Pulmonary artery endothelial cell (primary cell): ENCODE results near the gene CCDC33. TPM values are rescaled to one million over a fixed set of nuclear protein-coding genes. Genes with fewer than 3 reads are reported as not detected.
"Not testable (repeated sequence)": the region's sequence is repeated elsewhere in the genome, so short reads cannot be mapped to it uniquely, and the experiment has no call there.

ENCODE experiments used
- DNase-seq: peaks from one replicate; pipeline ENCODE4 v3.0.0-alpha.2; 2011; ENCODE audit warnings: low read depth, low spot score
- total RNA-seq: library from RNA; depleted of rRNA; stranded (reverse); fragments of >200 nt; gene quantifications from 2 replicates; pipeline ENCODE4 v1.2.3, GENCODE V29; 2014

The CCDC33 gene
- total RNA-seq, 1 donor from 2014 or later, result not detected

DNA sequence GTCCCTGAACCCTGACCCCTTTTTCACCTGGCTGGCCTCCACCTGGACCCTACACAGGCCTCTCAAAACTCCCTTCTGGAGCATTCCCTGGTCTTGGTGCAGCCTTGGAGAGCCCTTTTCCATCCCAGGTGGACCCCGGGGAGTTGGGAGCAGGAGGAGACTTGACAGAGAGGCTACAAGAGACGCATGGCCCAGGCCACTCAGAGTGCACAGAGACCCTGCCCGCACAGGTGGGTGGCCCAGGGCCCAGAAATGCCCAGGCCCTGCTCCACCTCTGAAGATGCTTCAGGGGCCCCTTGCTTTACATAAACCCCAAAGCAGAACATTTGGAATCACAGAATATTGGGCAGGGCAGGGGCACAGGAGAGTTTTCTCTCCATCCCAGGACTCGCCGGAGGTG, 97.0 kb downstream of the CCDC33 start:
- no peak for DNase-seq

DNA sequence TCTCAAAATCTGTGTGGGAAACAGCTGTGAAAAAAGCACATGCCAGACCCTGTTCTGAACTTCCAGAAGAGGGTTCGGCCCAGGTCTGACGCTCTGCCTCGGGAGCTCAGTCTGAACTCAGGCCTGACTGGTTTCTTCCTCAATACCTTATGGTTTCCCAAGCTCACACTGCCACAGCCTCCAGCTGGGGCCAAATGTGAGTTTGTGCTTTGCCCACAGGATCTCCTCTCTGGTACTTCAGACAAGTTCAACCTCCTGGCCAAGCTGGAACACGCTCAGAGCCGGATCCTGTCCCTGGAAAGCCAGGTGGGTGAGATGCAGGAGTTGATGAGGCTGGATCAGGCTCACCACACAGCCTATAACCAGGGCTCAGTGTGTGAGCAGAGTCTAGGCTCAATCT, 97.5 kb downstream of the CCDC33 start:
- no peak for DNase-seq

DNA sequence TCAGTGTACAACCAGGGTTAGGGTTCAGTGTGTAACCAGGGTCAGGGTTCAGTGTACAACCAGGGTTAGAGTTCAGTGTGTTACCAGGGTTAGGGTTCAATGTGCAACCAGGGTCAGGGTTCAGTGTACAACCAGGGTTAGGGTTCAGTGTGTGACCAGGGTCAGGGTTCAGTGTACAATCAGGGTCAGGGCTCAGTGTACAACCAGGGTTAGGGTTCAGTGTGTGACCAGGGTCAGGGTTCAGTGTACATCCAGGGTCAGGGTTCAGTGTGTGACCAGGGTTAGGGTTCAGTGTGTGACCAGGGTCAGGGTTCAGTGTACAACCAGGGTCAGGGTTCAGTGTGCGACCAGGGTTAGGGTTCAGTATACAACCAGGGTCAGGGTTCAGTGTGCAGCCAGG, 98.0 kb downstream of the CCDC33 start:
- DNase-seq, result no peak

DNA sequence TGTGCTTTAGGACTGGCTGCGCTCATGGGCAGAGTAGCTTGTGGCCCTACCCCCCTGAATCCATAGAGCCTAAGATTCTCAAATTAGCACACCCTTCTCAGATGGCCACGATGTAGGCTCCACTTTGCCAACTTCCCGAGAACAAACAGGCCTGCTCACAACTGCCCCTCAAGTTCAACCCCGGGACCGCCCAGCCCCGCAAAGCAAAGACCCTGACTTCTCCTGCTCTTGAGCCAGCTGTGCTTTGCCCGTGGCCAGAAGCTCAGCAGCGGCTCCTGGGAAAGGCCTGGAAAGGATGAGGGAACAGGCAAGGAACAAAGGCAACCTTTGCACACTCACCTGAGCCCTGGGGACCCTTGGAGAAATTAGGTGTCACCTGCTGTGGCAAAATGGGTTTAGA, 99.3 kb downstream of the CCDC33 start:
- no peak for DNase-seq

DNA sequence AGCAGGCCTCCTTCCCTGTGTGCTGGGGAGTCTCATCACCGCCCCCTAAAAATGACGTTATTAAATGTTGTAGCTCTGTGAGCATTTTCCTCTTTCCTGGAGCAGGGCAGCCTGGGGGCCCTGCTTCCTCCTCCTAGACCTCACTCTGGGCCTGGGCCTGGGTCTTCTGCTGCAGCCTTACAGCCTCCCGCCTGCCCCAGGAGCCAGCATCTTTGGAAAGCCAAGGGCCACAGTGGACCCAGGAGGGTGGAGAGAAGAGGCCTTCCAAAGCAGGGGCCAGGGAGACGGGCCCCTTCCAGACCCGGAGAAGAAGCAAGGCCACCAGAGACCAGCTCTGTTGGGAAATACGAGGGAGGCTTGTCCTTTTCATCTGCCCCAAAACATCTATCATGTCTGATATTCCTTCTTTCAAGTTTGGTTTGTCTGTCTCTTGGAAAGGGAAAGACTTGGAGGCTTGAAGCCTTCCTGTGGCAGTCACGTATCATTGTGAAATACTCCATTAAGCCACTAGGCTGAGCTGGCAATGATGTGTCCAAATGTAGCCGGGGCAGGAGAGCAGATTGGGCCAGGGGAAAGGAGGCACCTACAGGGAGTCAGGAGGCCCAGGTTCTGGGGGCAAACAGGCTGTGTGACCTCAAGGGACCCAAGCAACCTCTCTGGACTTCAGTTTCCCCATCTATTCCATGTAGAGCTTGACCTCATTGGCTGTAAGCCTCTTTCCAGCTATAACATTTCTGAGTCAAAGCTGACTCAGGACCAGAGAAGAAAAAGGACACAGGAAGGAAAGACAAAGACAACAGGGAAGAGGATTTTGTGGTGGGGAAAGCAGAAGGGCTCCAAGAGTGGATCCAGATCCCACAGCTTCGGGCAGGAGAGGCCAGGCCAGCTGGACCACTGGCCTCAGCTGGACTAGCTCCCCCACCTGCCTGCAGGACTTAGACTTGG, 100.2 kb downstream of the CCDC33 start:
- DNase-seq, result no peak

DNA sequence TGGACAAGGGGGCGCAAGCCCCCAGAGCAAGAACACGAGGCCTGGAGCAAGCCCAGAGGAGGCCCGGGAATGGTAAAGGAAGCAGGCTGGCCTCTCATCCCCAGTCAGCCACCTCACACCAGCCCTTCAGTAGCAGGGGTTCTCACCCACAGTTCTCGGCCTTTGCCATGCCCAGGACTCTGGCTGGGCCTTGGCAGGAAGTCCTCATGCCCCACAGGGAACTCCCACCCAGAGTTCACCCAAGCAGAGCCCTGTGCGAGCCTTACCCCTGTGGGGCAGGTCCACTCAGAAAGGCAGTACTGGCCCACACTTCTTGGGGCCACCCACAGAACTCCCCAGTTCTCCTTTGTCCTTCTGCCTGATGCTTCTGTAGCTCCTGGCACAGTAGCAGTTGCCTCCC, 101.0 kb downstream of the CCDC33 start:
- no peak for DNase-seq

DNA sequence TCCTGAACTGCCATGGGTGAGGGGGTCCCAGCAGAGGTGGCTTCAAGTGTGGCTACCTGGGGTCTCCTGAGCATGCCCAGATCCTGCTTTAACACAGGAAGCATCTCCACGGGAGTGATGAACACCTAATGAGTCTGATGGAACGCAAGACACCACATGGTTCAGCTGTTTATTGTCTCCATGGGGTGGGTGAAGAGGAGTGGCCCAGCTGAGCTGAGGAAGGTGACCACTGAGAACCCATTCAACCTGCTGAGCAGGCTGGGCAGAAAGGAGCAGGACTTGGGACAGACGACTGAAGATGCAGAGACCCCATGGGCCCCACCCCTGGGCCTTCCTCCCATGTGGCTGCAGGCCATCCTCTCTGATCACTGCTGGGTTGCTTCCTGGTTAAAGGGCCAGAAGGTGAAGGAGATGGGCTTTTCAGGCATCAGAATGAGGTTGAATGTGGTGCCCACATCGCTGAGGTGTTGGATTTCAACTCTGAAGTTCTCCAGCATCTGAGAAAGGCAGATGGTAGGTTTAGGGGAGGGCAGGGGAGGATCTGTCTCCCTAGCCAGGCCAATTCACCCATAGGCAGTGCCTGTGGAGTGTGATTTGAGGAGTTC, 101.6 kb downstream of the CCDC33 start:
- DNase-seq, result no peak

DNA sequence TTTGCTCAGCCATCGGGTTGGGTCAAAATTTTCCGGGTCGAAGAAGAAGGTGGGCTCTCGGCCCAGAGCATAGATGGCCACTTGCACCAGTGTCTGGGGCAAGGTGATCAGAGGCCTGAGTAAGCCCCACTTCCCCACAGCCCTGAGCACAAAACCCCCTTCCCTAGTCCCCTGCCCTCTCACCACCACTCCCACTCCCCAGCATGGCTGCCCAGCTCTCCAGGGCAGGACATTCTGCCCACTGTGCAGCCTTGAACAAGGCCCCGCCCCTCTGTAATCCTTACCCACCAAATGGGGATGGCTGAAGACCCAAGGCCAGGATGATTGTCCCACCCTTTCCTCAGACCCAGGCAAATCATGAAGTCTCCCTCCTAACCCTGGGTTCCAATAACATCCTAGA, 102.5 kb downstream of the CCDC33 start:
- DNase-seq, result no peak

DNA sequence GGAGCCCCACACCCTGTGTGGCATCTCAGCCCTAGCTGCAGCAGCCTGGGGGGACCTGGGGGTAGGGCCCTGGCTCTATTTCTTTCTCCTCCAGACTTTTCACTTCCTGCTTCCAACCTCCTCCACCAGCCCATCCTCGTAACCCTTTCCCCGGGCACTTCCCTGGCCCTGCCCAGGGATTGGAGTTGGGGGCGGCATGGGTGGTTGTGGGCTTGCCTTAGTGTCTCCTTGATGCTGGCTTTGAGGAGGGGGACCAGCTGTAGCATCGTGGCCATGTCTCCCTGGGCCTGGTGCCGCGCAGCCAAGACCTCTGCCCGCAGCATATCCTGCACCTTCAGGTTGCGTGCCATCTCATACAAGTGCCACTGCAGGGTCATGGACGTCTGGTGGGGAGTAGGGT, 103.2 kb downstream of the CCDC33 start:
- no peak for DNase-seq

DNA sequence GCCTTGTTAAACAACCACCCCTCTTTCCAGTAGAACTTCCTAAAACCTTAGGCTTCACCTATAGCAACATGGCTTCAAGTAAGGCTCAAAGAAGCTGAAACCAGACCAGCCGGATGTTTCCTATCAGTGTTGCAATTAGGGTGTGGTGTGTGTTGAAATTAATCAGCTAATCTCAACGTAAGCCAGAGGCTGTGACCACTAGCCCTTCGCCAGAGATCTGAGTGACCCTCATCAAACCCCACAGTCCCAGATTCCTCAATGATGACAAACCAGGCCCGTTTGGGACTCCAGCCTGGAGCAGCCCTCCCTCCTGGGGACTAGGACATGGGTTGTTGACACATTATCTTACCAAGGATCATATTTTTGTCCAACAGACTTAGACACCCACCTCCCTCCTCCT, 104.0 kb downstream of the CCDC33 start:
- no peak for DNase-seq

DNA sequence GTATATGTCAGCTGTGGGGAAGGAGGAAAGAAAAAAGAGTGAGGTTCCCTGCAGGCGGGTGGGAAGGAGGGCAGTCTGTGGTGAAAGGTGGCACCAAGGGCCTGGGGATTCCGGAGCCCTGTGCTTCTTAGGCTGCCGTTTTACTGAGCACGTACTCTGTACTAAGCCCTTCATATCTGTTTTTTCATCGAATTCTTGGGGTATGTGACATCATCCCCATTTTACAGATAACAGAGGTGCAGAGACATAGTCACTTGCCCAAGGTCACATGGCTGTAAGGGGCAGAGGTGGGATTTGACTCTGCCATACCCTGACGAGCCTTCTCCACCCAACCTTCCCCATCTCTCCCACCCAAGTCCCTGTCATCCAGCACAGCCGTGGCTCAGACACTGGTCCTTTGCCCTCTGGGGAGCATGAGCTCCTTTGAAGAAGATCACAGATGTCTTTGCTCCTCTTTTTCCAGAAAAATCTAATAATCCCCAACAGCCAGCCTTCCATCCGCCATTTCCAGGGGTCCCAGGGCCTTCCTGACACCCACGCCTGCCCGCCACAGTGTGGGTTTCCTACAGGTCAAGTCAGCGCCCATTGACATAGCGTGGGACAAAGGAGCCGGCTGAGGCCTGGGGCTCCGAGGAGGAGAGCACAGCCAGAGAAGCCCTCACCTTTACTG, 107.1 kb downstream of the CCDC33 start:
- no peak for DNase-seq

DNA sequence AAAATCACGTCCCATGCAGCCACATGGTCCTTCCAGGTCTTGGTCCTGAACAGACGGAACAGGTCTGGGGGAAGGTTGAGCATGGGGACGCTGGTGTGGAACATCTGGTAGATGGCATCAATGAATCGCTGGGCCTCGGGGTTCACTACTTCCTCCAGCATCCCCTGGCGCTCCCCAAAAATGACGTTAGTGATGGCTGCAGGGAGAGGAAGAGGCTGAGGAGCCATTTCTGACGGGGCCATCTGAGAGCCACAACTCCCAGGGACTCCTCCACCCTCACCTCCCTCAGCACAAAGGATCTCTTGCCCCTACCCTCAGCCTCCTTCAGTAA, 107.6 kb downstream of the CCDC33 start:
- no peak for DNase-seq

DNA sequence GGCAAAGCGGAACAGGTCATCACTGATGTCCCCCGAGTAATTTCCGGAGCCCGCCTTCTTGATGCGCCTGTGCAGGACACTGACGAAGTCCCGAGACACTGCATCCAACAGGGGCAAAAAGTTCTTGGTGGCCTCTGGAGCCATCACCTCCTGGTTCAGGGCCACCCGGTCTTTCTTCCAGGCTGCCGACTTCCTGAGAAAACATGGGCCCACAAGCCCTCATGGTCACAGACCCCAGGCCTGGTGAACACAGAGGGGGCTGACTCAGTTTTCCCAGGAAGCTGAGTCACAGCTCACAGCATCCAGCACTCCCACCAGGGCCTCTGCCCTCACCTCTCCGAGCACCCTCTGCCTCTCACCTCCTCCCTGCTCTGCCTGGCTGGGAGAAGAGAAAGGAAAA, 108.9 kb downstream of the CCDC33 start:
- no peak for DNase-seq

DNA sequence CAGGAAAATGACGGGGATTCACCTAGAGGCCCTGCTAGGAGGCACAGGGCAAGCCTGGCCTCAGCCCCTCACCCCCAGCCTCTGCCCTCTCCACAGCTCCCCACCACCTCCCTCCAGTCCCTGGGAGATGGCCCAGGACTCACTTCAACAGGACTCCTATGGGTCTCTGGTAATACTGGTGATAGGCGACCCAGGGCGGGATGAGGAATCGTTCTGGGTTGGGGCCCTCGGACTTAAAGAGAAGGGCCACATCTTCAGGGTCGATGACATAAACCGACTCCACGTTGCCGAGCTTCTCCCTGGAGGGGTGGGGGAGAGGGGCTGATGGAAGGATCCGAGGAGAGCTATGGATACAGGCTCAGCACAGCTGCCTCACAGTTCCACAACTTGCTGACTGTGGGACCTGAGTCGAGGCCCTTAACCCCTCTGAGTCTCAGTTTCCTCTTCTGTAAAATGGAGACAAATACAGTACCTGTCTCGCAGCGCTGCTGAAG, 111.7 kb downstream of the CCDC33 start:
- no peak for DNase-seq

DNA sequence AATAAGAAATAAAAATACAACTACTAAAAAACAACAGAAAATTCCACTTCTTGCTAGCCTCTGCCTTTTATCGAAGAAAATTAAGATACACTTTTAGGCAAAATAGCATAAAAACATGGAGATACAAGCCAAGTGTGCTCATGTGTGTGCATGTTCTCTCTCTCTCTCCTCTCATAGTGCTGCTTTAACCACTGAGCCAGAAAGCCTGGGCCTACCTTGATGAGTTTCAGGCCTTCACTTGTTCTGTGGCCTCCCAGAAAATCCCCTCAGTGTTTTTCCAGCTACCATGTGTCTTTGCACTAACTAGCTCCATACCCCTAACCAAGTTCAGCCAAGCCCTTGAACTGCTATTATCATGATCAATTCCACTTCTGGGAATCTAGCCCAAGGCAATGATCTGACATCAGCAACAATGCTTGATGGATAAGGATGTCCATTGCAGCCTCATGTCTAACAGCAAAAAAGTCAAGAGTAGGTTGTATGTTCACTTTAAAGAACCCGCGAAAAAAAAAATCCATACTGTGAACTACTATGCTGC, 113.2 kb downstream of the CCDC33 start:
- DNase-seq, result no peak

DNA sequence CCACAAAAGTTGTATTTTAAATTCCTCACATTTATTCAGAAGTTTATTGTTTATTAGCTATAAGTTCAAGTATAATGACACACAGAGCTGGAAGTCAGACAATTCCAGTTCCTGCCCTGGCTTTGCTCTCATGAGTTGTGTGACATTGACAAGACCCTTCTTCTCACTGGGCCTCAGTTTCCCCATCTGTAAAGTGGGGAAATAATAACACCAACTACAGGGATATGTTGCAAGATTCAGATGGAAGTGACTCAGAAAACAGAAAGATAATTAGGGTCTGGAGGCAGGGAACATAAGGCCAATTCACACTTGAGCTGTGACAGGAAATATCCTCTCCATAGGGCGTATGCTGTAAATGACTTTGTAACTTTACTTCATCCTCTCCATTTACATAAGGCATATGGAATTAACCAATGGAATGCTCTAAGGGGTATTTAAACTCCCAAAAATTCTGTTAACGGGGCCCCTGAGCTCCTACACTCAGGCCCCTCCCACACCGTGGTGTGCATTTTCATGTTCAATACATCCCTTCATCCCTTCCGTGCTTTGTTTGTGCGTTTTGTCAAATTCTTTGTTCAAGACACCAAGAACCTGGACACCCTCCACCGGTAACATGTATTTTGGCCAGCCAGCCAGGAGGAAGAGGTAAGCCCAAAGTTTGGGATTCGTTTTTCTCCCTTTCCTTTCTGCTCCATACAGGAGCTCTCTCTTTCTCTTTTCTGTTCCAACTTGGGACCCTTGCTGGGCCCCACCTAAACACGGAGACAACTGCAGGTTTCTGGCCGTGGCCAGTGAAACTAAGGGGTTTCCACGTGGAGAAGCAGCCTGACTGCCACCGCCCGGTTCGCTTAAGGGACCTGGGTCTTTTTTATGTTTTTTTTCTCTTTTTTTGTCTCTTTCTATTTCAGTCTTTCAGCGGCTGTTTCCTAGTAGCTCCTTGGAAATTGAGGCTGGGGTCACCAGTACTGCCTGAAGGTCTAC, 114.5 kb downstream of the CCDC33 start:
- no peak for DNase-seq

DNA sequence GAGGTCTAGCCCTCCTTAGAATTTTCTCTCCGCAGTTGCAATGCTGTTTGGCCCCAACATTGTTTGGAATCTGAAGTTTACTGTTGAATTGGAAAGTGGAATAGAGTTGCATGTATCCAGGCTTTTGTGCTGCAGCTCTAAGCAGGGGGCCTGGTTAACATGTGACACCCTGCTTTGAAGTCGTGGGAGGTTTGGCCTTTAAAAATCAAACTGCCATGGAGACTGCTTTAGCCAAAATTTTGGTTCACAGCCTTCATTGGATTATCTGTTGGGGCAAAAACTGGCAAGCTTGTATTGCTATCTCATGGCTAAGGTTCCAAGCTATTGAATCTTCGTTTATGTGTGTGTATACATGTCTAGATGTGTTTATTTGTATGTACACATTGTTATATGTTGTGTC, 115.5 kb downstream of the CCDC33 start:
- DNase-seq, result no peak

DNA sequence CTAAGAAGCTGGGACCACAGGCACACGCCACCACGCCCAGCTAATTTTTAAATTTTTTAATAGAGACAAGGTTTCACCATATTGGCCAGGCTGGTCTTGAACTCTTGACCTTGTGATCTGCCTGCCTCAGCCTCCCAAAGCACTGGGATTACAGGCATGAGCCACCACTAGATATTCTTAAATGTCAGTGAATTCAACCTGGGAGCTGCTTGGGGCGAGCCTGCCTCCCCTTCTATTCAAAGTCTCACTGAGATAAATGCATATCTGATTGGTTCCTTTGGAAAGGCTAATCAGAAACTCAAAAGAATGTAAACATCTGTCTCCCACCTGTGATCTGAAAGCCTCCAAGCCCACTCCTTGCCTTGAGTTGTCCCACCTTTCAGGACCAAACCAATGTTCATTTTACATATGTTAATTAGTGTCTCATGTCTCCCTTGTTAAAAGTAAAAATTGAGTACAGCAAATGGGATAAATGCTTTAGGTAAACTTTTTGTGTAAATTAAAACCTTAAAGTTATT, 116.3 kb downstream of the CCDC33 start:
- DNase-seq, result no peak

DNA sequence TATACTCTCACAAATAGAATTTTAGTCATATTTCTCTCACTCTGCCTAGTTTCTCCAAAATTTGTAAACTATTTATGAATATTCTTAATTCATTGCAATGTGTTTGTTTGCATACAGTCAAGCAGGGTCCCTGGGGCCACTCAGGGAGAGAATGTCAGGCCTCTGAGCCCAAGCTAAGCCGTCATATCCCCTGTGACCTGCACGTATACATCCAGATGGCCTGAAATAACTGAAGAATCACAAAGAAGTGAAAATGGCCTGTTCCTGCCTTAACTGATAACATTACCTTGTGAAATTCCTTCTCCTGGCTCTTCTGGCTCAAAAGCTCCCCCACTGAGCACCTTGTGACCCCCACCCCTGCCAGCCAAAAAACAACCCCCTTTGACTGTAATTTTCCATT, 117.9 kb downstream of the CCDC33 start:
- not testable (repeated sequence) for DNase-seq

DNA sequence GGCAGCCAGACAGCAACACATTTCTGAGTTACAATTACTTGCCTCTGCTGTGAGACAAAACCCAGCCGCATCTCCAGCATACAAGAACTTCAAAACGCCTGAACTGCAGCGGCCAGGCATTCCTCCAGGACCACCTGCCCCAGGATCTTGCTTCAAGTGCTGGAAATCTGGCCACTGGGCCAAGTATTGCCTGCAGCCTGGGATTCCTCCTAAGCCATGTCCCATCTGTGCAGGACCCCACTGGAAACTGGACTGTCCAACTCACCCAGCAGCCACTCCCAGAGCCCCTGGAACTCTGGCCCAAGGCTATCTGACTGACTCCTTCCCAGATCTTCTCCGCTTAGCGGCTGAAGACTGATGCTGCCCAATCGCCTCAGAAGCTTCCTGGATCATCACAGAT, 119.9 kb downstream of the CCDC33 start:
- not testable (repeated sequence) for DNase-seq

DNA sequence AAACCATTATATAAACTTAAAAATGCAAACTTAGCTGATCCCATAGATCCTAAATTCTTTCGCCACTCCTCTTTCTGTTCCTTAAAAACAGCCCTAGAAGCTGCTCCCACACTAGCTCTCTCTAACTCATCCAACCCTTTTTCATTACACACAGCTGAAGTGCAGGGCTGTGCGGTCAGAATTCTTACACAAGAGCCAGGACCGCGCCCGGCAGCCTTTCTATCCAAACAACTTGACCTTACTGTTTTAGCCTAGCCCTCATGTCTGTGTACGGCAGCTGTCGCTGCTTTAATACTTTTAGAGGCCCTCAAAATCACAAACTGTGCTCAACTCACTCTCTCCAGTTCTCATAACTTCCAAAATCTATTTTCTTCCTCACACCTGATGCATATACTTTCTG, 121.4 kb downstream of the CCDC33 start:
- DNase-seq, result not testable (repeated sequence)
